Vagina (tissue), 2 donors: ENCODE measurements around the gene SERPIND1.

Experiments used
- POLR2A ChIP-seq, 2 donors: fragments of 450-650 bp; IDR thresholded peaks; one replicate each; pipeline ENCODE4 v1.6.1; 2017; ENCODE audit warnings: antibody characterized with exemption in 2 of 2, mild to moderate bottlenecking in 2 of 2, moderate library complexity in 2 of 2
- POLR2AphosphoS5 ChIP-seq, 2 donors: sonication (generic); formaldehyde crosslinking; IDR thresholded peaks; one replicate each; pipeline ENCODE4 v1.9.0; 2017; ENCODE audit warnings: antibody characterized with exemption in 2 of 2, mild to moderate bottlenecking in 2 of 2, low read depth in 1 of 2; ENCODE audit not compliant: insufficient read depth in 1 of 2
- TF ChIP-seq, protein P1 (sequence below), 3 experiments: fragments of 450-650 bp in 2 of 3; fragments of 200-600 bp in 1 of 3; sonication (generic) in 1 of 3; IDR thresholded peaks; one replicate each; pipeline ENCODE4 v1.5.1; 2017 to 2019; ENCODE audit warnings: antibody characterized with exemption in 3 of 3, mild to moderate bottlenecking in 2 of 3, moderate library complexity in 2 of 3

DNA sequence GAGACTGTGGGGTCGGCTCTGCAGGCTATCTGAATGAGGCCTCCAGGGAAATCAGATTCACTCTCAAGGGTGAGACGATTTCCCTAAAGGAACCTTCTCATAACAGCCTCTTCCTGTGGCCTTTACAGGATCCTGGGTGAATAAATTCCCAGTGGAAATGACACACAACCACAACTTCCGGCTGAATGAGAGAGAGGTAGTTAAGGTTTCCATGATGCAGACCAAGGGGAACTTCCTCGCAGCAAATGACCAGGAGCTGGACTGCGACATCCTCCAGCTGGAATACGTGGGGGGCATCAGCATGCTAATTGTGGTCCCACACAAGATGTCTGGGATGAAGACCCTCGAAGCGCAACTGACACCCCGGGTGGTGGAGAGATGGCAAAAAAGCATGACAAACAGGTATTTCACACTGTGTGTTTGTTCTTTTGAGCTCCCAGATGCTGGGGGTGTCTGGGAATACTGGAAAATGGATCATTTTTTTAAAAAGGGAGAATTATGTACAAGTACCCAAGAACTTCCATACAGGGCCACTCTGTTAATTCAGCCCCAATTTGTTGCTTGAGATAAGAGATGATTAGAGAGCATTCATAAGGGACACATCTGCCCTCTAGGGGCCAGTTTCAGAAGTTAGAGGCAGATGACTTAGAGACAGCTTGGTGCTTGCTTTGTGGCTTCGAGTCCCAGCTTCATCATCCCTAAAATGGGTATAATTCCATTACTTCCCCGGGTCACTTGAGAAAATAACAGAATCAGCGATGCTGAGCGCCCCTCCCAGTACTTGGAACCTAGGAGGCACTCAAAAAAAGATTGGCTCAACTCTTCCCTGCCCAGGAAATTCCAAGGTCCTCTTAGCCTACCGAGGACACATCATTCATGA lies 10.2 kb downstream of the SERPIND1 start:
- TF ChIP-seq, protein P1, sequence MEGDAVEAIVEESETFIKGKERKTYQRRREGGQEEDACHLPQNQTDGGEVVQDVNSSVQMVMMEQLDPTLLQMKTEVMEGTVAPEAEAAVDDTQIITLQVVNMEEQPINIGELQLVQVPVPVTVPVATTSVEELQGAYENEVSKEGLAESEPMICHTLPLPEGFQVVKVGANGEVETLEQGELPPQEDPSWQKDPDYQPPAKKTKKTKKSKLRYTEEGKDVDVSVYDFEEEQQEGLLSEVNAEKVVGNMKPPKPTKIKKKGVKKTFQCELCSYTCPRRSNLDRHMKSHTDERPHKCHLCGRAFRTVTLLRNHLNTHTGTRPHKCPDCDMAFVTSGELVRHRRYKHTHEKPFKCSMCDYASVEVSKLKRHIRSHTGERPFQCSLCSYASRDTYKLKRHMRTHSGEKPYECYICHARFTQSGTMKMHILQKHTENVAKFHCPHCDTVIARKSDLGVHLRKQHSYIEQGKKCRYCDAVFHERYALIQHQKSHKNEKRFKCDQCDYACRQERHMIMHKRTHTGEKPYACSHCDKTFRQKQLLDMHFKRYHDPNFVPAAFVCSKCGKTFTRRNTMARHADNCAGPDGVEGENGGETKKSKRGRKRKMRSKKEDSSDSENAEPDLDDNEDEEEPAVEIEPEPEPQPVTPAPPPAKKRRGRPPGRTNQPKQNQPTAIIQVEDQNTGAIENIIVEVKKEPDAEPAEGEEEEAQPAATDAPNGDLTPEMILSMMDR (IDR thresholded peaks at IDR 0.05): peak in 2 of 3 experiments; percentile 26 to 32
- TF ChIP-seq POLR2AphosphoS5 (IDR thresholded peaks at IDR 0.05; ENCODE audit: insufficient read depth in 1 of 2, low read depth in 1 of 2) (no peak), POLR2A (IDR thresholded peaks at IDR 0.05) (no peak)
